Fibroblast of lung (primary cell): Measurements from ENCODE around the gene GPR42.

Experiments used
- CTCF ChIP-seq, 2 donors: IDR thresholded peaks in 1 of 2; conservative IDR thresholded peaks in 1 of 2; 1 replicate in 1 of 2; 2 replicates in 1 of 2; pipeline ENCODE4 v1.5.1; 2011 to 2012; ENCODE audit warnings: low read length in 2 of 2, control low read depth in 1 of 2, inconsistent platforms in 1 of 2, low read depth in 1 of 2, mild to moderate bottlenecking in 1 of 2
- EZH2 ChIP-seq: IDR thresholded peaks from 2 replicates; pipeline ENCODE4 v1.5.1; 2012; ENCODE audit warnings: low read length, control low read depth, mild to moderate bottlenecking; ENCODE audit errors: missing control alignments

GRCh38 chr19:35350591-35350990 lies 20.3 kb upstream of the GPR42 start:
- TF ChIP-seq EZH2 (no peak), CTCF (conservative IDR thresholded peaks at IDR 0.05 in 1 of 2, IDR thresholded peaks at IDR 0.05 in 1 of 2; ENCODE audit: low read depth in 1 of 2, low read length in 2 of 2) (no peak)
